ENCODE measurements around the gene LYRM9.
A peak's percentile ranks its signal among the peaks of the same experiment; 100 is the strongest.

The LYRM9 gene

DNA sequence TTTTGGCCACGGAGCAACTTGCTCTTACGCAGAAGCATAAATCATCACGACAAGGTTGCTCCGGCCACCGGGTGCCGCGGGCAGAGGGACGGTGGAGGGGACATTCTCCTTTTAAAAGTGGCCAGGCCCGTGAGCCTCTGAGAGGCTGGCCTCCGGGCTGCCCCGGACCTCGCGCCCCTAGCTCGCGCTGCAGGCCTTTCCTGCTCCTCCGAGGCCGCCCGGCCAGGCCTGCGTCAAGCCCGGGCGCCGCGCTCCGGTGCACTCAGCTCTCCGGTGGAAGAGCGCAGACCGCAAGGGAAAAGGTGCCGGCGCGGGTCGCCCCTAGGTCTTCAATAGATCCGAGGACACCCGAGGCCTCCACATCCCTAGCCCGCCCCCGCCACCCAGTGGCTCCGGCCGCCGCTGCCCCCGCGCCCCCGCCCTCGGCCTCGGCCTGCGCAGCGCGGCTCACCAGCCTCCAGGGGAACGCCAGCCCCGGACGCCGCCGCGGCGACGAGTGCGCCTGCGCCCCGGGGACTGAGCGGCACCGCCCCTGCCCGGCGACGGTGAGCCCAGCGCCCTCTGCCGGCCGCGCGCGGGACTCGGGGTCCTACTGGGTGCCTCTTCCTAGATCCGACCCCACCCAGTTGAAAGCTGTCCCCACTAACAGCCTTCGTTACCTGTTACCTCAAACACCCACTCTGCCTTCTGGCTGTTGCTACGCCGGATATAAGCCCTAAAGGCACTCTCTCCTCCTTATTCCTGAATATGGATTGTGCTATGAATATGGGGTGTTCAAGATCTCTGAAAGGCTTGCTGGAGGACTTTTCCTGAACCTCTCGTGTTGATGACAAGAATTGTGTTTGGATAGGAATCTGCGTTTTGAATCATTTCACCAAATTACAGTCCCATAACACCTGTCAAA lies at the start of gene LYRM9:
LYRM9 (minus strand) TSS at position 500 of the 904 bp plus-strand sequence. CDS start 10,671 bp downstream, outside the sequence.
- TF ChIP-seq CREB1 (IDR thresholded peaks at IDR 0.05; ENCODE audit: low read depth) (no peak), YY1 (IDR thresholded peaks at IDR 0.05; ENCODE audit: low read depth) (peak; percentile 18; the same call in 1 of the 2 replicates), TAF1 (IDR thresholded peaks at IDR 0.05; ENCODE audit: low read depth) (peak; percentile 14; the same call in 1 of the 2 replicates), MAX (IDR thresholded peaks at IDR 0.05) (peak; percentile 47), FOXM1 (IDR thresholded peaks at IDR 0.05; ENCODE audit: borderline replicate concordance, low read depth) (no peak), EGR1 (IDR thresholded peaks at IDR 0.05) (peak; percentile 72; the same call in 1 of the 2 replicates), EP300 (IDR thresholded peaks at IDR 0.05; ENCODE audit: borderline replicate concordance) (no peak), RAD21 (IDR thresholded peaks at IDR 0.05; ENCODE audit: low read depth) (peak; percentile 44; the same call in 1 of the 2 replicates)
- TF ChIP-seq, protein P1, sequence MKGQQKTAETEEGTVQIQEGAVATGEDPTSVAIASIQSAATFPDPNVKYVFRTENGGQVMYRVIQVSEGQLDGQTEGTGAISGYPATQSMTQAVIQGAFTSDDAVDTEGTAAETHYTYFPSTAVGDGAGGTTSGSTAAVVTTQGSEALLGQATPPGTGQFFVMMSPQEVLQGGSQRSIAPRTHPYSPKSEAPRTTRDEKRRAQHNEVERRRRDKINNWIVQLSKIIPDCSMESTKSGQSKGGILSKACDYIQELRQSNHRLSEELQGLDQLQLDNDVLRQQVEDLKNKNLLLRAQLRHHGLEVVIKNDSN (IDR thresholded peaks at IDR 0.05) = no peak

DNA sequence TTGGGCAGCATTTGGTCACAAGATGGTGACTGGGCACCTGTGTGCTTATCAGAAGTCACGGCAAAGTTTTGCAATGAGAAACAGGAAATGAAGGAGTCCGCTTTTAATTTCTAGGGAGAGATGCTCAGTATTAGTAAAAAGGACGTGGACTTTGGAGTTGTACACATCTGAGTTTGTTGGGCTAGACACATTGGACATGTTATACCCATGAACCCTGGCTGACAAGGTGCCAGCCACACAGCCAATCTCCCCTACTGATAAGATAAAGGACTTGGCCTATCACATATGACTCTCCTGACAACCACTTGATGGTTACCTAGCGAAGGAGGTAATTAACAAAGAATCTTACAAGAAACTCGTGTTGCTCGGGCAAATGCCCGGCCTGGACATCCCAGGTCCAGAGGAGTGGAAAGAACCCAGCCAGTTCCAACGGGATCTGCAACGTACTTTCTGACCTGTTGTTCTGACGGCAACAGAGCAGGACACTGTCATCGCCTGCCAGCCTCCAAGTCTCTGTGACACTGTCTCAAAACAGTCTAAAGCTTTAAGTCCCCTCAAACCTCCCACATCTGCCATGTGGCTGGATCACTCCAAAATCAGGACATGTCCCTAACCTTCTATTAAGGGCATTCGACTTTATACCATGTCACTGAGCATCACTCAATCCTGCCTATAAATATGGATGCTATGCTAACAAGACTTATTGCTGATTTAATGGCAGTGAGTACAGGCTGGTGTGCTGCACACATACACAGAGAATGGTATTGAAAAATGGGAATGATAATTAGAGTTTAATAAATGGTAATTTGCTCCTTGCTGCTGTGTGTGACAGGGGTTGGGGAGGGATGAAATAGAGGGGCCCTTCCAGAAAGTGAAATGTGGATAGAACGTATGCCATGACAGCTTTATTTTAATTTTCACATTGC lies 47.6 kb upstream of the LYRM9 start:
- TF ChIP-seq EP300 (IDR thresholded peaks at IDR 0.05; ENCODE audit: borderline replicate concordance) = no peak
- no peak for TF ChIP-seq CEBPB (IDR thresholded peaks at IDR 0.05)
- TF ChIP-seq TCF12 (IDR thresholded peaks at IDR 0.05; ENCODE audit: low read depth) = no peak
- no peak for TF ChIP-seq YY1 (IDR thresholded peaks at IDR 0.05; ENCODE audit: low read depth)
- TF ChIP-seq FOXM1 (IDR thresholded peaks at IDR 0.05; ENCODE audit: borderline replicate concordance, low read depth) = no peak
- no peak for TF ChIP-seq TAF1 (IDR thresholded peaks at IDR 0.05; ENCODE audit: low read depth)
- TF ChIP-seq MAX (IDR thresholded peaks at IDR 0.05) = no peak
- TF ChIP-seq TEAD4 (IDR thresholded peaks at IDR 0.05) = no peak

DNA sequence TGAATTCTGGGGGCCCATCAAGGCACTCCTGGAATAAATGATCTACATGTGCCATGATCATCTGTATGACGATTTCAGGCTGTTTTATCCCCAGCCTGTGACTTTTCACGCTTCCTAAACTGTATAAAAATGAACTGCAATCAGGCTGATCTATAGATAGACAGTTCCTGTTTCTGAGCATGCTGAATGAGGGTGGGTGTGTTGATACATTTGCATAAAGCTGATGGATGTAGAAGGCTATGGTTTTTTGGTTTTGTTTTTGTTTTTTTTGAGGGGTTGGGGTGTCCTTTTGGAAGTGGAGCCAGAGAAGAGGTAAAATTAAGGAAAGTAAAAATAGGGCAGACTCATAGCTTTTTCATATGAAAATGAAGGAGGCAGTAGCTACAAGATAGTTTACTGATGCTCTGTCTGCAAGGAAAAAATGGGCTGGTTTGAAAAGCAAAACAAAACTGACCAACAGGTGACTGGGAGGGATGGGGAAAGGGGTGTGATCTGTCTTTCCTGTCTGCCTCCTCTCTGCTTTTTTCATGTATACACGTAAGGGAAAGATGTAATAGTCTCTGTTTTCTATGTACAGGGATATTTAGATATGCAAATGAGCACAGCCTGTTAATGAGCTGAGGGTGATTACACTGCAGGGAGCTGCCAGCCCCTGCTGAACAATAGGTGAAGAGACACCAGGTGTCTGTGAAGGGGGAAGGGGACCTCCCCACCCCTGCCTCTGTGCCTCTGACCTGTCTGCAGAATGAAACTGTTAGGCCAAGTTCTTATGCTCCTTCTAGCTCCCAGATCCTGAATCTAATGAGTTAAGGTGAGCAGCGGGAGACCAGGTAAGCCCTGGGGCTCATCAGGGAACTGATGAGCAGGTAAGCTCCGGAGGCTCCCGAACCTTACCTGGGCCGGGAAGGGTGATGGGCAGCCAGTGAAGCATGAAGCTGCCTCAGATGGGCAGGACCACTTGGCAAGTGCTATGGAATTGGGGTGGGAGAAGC lies 46.6 kb upstream of the LYRM9 start:
- TF ChIP-seq FOXM1 (IDR thresholded peaks at IDR 0.05; ENCODE audit: borderline replicate concordance, low read depth) = no peak
- TF ChIP-seq NFIC (IDR thresholded peaks at IDR 0.05) = no peak
- no peak for TF ChIP-seq CREB1 (IDR thresholded peaks at IDR 0.05; ENCODE audit: low read depth)
- TF ChIP-seq TEAD4 (IDR thresholded peaks at IDR 0.05) = no peak
- TF ChIP-seq RAD21 (IDR thresholded peaks at IDR 0.05; ENCODE audit: low read depth) = no peak
- no peak for TF ChIP-seq EP300 (IDR thresholded peaks at IDR 0.05; ENCODE audit: borderline replicate concordance)
- no peak for TF ChIP-seq YY1 (IDR thresholded peaks at IDR 0.05; ENCODE audit: low read depth)
- TF ChIP-seq, protein P2, sequence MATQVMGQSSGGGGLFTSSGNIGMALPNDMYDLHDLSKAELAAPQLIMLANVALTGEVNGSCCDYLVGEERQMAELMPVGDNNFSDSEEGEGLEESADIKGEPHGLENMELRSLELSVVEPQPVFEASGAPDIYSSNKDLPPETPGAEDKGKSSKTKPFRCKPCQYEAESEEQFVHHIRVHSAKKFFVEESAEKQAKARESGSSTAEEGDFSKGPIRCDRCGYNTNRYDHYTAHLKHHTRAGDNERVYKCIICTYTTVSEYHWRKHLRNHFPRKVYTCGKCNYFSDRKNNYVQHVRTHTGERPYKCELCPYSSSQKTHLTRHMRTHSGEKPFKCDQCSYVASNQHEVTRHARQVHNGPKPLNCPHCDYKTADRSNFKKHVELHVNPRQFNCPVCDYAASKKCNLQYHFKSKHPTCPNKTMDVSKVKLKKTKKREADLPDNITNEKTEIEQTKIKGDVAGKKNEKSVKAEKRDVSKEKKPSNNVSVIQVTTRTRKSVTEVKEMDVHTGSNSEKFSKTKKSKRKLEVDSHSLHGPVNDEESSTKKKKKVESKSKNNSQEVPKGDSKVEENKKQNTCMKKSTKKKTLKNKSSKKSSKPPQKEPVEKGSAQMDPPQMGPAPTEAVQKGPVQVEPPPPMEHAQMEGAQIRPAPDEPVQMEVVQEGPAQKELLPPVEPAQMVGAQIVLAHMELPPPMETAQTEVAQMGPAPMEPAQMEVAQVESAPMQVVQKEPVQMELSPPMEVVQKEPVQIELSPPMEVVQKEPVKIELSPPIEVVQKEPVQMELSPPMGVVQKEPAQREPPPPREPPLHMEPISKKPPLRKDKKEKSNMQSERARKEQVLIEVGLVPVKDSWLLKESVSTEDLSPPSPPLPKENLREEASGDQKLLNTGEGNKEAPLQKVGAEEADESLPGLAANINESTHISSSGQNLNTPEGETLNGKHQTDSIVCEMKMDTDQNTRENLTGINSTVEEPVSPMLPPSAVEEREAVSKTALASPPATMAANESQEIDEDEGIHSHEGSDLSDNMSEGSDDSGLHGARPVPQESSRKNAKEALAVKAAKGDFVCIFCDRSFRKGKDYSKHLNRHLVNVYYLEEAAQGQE (IDR thresholded peaks at IDR 0.05; ENCODE audit: low read depth) = no peak
- no peak for TF ChIP-seq ZBTB7A (IDR thresholded peaks at IDR 0.05; ENCODE audit: low read depth)
- no peak for TF ChIP-seq EGR1 (IDR thresholded peaks at IDR 0.05)

GRCh38 chr17:27938864-27939263 lies 45.7 kb upstream of the LYRM9 start:
- TF ChIP-seq RAD21 (IDR thresholded peaks at IDR 0.05; ENCODE audit: low read depth) (no peak), TCF12 (IDR thresholded peaks at IDR 0.05; ENCODE audit: low read depth) (no peak), TEAD4 (IDR thresholded peaks at IDR 0.05) (no peak), EGR1 (IDR thresholded peaks at IDR 0.05) (no peak), CREB1 (IDR thresholded peaks at IDR 0.05; ENCODE audit: low read depth) (no peak), MAX (IDR thresholded peaks at IDR 0.05) (no peak), ZBTB7A (IDR thresholded peaks at IDR 0.05; ENCODE audit: low read depth) (no peak), YY1 (IDR thresholded peaks at IDR 0.05; ENCODE audit: low read depth) (no peak), EP300 (IDR thresholded peaks at IDR 0.05; ENCODE audit: borderline replicate concordance) (no peak), FOXM1 (IDR thresholded peaks at IDR 0.05; ENCODE audit: borderline replicate concordance, low read depth) (no peak), NFIC (IDR thresholded peaks at IDR 0.05) (no peak), CEBPB (IDR thresholded peaks at IDR 0.05) (no peak), TAF1 (IDR thresholded peaks at IDR 0.05; ENCODE audit: low read depth) (no peak)
- TF ChIP-seq, protein P2 (IDR thresholded peaks at IDR 0.05; ENCODE audit: low read depth) = no peak
- TF ChIP-seq, protein P1 (IDR thresholded peaks at IDR 0.05) = no peak
